ENCODE data around the gene LRRN4CL.

DNA sequence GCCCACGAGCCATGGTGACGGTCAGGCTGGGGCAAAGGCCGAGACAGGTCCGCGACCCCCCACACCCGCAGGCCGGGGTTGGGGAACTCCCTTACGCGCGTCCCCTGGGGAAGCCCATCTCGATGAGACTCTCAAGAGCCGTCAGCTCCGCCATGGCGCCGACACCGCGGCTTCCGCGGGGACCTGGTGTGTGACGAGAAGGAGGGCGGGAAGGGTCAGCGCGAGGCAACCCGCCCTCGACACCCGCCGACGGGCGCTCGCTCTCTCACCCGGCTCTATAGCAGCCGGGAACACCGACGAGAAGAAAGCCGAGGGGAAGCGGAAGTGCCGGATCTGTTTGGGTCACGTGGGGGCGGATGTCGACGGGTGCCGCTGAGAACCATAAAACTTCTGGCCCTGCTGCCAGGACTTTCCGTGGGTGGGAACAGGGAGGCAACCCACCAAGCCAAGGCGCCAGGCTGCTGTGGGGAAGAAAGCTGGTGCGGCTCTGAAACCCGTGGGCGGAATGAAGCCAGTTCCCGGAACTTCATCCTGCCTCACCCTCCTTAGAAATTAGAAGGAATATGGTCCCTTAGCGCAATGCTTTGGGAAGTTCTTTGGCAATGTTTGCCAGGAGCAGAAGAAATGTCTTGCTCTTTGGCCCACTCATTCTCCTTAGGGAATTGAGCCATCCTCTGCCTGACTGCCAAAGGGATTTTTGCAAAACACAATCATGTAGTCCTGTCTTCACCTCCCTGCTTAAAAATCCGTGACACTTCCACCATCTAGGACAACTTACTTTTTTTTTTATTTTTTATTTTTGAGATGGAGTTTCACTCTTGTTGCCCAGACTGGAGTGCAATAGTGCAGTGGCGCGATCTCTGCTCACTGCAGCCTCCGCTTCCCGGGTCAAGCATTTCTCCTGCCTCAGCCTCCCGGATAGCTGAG lies 10.3 kb downstream of the LRRN4CL start, which contains the start of gene UBXN1:
- TF ChIP-seq, protein P1, sequence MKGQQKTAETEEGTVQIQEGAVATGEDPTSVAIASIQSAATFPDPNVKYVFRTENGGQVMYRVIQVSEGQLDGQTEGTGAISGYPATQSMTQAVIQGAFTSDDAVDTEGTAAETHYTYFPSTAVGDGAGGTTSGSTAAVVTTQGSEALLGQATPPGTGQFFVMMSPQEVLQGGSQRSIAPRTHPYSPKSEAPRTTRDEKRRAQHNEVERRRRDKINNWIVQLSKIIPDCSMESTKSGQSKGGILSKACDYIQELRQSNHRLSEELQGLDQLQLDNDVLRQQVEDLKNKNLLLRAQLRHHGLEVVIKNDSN (IDR thresholded peaks at IDR 0.05): peak; percentile 100
- TF ChIP-seq CREB1 (IDR thresholded peaks at IDR 0.05; ENCODE audit: low read depth) (no peak), RAD21 (IDR thresholded peaks at IDR 0.05; ENCODE audit: low read depth) (no peak), TCF12 (IDR thresholded peaks at IDR 0.05; ENCODE audit: low read depth) (peak; percentile 62), YY1 (IDR thresholded peaks at IDR 0.05; ENCODE audit: low read depth) (peak; percentile 46; the same call in 1 of the 2 replicates), CEBPB (IDR thresholded peaks at IDR 0.05) (peak; percentile 16; the same call in 1 of the 2 replicates)
- TF ChIP-seq, protein P2, sequence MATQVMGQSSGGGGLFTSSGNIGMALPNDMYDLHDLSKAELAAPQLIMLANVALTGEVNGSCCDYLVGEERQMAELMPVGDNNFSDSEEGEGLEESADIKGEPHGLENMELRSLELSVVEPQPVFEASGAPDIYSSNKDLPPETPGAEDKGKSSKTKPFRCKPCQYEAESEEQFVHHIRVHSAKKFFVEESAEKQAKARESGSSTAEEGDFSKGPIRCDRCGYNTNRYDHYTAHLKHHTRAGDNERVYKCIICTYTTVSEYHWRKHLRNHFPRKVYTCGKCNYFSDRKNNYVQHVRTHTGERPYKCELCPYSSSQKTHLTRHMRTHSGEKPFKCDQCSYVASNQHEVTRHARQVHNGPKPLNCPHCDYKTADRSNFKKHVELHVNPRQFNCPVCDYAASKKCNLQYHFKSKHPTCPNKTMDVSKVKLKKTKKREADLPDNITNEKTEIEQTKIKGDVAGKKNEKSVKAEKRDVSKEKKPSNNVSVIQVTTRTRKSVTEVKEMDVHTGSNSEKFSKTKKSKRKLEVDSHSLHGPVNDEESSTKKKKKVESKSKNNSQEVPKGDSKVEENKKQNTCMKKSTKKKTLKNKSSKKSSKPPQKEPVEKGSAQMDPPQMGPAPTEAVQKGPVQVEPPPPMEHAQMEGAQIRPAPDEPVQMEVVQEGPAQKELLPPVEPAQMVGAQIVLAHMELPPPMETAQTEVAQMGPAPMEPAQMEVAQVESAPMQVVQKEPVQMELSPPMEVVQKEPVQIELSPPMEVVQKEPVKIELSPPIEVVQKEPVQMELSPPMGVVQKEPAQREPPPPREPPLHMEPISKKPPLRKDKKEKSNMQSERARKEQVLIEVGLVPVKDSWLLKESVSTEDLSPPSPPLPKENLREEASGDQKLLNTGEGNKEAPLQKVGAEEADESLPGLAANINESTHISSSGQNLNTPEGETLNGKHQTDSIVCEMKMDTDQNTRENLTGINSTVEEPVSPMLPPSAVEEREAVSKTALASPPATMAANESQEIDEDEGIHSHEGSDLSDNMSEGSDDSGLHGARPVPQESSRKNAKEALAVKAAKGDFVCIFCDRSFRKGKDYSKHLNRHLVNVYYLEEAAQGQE (IDR thresholded peaks at IDR 0.05; ENCODE audit: low read depth): no peak
